DND-41 (cell line): ENCODE results near the gene RBM48.

Experiments
- EZH2 ChIP-seq: IDR thresholded peaks from 3 replicates; pipeline ENCODE4 v1.6.1; 2012; ENCODE audit warnings: borderline replicate concordance, low read depth, mild to moderate bottlenecking, moderate library complexity, low read length, inconsistent platforms; ENCODE audit not compliant: severe bottlenecking
- TF ChIP-seq, protein P1 (sequence below): IDR thresholded peaks from 2 replicates; pipeline ENCODE4 v1.5.1; 2012; ENCODE audit warnings: borderline replicate concordance, low read length, moderate library complexity, mild to moderate bottlenecking; ENCODE audit not compliant: poor library complexity, severe bottlenecking; ENCODE audit errors: extremely low read depth

DNA sequence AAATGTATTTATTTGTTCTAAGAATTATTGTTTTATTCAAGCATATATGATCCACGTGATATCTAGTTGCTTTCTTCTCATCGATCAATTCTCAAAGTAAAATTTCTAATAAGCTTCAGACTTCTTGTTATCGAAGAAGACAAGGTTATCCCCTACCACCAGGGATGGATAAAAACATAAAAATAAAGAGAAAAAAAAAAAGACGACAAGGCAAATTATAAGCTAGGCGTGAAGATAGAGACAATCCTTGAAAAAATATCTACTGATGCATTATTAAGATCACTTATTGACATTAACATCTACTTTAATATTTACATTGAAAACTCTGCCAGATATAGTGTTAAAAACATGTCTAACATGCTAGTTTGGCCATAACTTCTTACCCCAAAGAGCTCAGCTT is 19.6 kb upstream of the RBM48 start:
- TF ChIP-seq, protein P1, sequence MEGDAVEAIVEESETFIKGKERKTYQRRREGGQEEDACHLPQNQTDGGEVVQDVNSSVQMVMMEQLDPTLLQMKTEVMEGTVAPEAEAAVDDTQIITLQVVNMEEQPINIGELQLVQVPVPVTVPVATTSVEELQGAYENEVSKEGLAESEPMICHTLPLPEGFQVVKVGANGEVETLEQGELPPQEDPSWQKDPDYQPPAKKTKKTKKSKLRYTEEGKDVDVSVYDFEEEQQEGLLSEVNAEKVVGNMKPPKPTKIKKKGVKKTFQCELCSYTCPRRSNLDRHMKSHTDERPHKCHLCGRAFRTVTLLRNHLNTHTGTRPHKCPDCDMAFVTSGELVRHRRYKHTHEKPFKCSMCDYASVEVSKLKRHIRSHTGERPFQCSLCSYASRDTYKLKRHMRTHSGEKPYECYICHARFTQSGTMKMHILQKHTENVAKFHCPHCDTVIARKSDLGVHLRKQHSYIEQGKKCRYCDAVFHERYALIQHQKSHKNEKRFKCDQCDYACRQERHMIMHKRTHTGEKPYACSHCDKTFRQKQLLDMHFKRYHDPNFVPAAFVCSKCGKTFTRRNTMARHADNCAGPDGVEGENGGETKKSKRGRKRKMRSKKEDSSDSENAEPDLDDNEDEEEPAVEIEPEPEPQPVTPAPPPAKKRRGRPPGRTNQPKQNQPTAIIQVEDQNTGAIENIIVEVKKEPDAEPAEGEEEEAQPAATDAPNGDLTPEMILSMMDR = no peak
- no peak for TF ChIP-seq EZH2
